GM12872 (cell line): Measurements from ENCODE around the gene ATP2C1.

Experiments
- CTCF ChIP-seq: IDR thresholded peaks from 3 replicates; pipeline ENCODE4 v1.5.1; 2011; ENCODE audit warnings: low read depth, mild to moderate bottlenecking, low read length, moderate library complexity; ENCODE audit not compliant: insufficient read depth

Gene ATP2C1

GRCh38 chr3:130907966-130908365, 14.1 kb downstream of the ATP2C1 start:
- no peak for TF ChIP-seq CTCF

DNA sequence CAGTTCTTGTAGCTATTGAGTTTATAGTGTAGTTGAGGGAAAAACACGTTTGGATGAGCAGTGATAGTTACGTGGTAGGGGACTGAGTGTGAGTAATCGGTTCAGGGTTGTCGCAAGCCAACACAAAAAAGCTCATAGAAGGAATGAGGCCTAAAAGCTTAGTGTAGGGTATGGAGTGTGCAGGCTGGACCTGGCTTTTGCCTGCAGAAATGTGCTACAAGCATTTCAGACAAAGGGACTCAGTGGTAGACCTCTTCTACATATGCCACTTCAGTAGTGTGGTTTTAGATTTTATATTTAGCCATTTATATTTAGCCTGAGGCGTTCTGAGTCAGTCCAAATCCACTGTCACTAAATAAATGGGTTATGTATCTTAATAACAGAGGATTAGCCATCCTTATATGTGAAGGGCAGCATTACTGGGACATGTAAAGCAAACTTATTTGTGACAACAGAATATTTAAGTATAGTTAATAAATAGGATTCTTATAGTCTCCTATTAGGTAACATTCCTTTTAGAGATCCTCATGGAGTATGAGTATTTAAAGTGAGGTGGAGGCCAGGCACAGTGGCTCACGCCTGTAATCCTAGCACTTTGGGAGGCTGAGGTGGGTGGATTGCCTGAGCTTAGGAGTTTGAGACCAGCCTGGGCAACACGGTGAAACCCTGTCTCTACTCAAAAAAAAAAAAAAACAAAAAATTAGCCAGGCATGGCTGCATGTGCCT, 21.8 kb downstream of the ATP2C1 start:
- TF ChIP-seq CTCF: no peak

DNA sequence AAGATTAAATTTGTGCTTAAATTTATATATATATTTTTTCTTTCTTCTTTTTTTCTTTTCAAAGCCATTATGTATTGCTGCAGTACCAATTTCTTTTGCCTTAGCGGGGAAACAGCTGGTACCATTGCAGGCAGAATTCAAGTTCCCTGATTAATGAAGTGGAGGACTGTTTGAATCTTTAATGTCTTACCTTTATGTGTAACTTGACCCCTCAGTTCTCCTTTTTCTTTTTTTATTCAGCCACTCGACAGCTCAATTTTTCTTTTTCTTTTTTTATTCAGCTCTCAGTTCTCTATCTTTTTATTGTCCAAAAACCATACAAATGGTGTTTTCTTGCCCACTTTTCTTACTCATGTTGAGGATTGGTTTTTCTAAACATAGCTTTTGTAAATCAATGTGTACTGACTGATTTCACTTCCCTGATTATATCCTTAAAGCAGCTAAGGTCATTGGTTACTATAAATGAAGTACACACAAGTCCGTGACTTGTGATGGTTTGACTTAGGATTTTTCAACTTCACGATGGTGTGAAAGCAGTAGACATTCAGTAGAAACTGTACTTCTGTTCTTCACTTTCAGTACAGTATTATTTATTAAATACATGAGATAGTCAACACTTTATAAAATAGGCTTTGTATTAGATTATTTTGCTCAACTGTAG, 22.8 kb downstream of the ATP2C1 start:
- no peak for TF ChIP-seq CTCF

DNA sequence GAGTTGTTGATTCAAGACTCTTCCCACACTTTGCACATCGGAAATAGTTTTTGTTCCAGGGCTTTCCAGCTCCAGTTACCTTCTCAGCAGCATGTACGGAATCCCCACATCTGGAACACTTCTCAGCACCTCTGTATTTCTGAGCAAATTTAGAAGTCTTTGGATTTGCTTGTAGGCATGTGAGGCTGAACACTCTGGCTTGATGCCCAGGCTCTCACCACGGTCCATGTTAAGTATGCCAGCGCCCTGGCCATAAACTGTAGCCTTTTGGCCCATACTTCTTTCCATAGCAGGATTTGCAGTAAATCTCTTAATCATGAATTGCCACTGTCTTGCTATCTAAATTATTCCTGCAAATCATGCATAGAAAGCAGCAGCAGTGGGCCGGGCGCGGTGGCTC, 24.4 kb downstream of the ATP2C1 start:
- no peak for TF ChIP-seq CTCF

GRCh38 chr3:130925628-130926027, 31.7 kb downstream of the ATP2C1 start:
- TF ChIP-seq CTCF: no peak

DNA sequence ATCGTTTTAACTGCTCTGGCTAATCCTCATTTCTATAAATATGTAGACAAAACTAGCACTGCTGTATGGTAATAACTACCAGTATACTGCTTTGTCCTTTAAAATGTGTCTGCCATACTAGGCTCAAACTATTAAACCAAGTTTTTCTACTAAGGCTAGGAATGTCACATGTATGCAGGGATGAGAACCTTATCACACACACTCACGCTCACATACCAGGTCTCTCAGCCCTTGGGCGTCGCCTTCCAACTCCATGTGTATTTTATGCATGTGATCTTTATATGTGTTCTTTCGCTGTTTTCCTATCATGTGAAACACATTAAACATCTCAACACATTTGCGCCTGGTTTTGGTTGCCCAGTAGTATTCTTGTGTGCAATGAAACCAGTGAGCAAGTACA, 32.6 kb downstream of the ATP2C1 start:
- TF ChIP-seq CTCF: no peak

DNA sequence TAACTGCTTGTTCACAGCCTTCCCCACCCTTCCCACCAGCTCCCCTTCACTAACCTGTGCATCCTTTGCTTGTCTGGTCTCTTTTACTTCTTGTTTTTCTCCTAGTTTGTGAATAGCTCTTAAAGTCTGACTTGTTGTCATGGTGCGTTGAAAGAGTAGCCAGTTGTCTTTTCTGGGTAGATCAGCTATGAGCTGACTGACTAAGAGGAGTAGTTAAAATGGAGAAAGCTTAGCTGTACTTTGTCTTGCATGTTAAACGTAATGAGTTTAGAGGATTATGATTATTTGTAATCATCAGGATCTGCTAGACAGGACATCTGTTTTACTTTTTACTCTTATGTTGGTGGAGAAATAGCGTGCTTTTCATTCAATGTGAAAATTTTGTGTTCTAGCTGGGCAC, 35.9 kb downstream of the ATP2C1 start:
- no peak for TF ChIP-seq CTCF
